ENCODE data around the gene QRSL1. TPM values are rescaled to one million over a fixed set of nuclear protein-coding genes. Genes with fewer than 3 reads are reported as not detected.

The QRSL1 gene
- total and polyA plus RNA-seq, 4 donors = 5.9 to 9.6 (median 7.0) TPM

DNA sequence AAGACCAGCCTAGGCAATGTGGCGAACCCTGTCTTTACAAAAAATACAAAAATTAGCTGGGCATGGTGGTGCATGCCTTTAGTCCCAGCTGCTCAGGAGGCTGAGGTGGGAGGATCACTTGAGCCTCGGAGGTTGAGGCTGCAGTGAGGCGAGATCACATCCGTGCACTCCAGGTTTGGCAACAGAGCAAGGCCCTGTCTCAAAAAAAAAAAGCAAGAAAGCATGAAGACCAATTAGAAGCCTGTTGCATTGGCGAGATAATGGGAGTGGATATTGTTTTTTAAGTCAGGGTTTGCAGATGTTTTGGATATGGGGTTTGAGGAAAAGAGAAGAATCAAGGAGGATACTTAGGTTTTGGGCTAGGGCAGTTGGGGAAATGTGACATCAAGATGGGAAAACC lies 5.2 kb downstream of the QRSL1 start (continued):
- TF ChIP-seq, protein P1, sequence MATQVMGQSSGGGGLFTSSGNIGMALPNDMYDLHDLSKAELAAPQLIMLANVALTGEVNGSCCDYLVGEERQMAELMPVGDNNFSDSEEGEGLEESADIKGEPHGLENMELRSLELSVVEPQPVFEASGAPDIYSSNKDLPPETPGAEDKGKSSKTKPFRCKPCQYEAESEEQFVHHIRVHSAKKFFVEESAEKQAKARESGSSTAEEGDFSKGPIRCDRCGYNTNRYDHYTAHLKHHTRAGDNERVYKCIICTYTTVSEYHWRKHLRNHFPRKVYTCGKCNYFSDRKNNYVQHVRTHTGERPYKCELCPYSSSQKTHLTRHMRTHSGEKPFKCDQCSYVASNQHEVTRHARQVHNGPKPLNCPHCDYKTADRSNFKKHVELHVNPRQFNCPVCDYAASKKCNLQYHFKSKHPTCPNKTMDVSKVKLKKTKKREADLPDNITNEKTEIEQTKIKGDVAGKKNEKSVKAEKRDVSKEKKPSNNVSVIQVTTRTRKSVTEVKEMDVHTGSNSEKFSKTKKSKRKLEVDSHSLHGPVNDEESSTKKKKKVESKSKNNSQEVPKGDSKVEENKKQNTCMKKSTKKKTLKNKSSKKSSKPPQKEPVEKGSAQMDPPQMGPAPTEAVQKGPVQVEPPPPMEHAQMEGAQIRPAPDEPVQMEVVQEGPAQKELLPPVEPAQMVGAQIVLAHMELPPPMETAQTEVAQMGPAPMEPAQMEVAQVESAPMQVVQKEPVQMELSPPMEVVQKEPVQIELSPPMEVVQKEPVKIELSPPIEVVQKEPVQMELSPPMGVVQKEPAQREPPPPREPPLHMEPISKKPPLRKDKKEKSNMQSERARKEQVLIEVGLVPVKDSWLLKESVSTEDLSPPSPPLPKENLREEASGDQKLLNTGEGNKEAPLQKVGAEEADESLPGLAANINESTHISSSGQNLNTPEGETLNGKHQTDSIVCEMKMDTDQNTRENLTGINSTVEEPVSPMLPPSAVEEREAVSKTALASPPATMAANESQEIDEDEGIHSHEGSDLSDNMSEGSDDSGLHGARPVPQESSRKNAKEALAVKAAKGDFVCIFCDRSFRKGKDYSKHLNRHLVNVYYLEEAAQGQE (IDR thresholded peaks at IDR 0.05) = no peak

DNA sequence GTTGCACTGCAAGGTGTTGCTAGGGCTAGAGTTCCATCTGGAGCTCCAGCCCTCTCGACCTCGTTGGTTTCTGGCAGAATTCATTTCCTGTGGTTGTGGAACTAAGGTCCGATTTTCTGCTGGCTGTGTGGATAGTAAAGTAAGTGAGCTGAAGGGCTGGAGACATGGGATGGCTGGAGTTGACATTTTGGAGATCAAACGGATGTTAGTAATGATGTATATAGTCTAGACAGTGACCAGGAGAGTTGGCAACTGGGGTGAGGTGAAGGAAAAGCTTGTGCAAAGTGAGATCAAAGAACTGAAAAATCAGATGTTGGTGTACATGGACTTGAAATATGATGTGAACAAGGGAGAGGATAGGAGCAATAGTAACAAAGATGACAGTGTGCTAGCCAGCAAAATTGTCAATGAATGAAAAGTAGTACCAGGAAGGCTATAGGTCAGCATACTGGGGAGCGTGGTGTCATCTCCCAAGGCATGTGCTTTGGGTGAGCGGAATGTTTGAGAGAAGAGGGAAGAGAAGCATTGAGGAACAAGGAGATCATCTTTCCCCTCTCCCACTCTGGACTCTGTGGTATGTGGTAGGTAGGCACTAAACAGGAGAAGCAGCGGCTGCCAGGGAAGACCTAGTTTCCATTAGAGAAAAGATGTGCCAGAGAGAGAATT lies 7.8 kb downstream of the QRSL1 start:
- 75% methylated on average over 7 of the region's 7 CpGs for WGBS
- Histone ChIP-seq H3K9me3 (ENCODE audit: control insufficient read depth in 4 of 4, low read length in 3 of 4) (no peaks in the 10 kb centered on the region), H3K27me3 (ENCODE audit: control insufficient read depth in 4 of 4, insufficient read depth in 4 of 4, low read length in 3 of 4) (no peaks in the 10 kb centered on the region), H3K36me3 (ENCODE audit: control insufficient read depth in 4 of 4, insufficient read depth in 3 of 4, low read depth in 1 of 4, low read length in 3 of 4) (no peaks in the 10 kb centered on the region), H3K4me1 (ENCODE audit: control insufficient read depth in 4 of 4, insufficient read depth in 4 of 4, low read length in 3 of 4) (peaks cover 0 to 3% (median 0%) of the 10 kb centered on the region in 4 donors), H3K27ac (ENCODE audit: low read depth in 1 of 2, low read length in 2 of 2) (no peak overlapping the region), H3K4me3 (ENCODE audit: low read depth in 1 of 3, low read length in 3 of 3) (no peak overlapping the region), H3K9ac (ENCODE audit: low read depth in 1 of 2, low read length in 2 of 2) (no peak overlapping the region)
- no peak for TF ChIP-seq EGR1 (IDR thresholded peaks at IDR 0.05; ENCODE audit: low read depth in 2 of 2)
- no peak for TF ChIP-seq HNF4A (conservative IDR thresholded peaks at IDR 0.05)
- TF ChIP-seq, protein P2, sequence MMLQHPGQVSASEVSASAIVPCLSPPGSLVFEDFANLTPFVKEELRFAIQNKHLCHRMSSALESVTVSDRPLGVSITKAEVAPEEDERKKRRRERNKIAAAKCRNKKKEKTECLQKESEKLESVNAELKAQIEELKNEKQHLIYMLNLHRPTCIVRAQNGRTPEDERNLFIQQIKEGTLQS (IDR thresholded peaks at IDR 0.05) = no peak
- TF ChIP-seq, protein P3, sequence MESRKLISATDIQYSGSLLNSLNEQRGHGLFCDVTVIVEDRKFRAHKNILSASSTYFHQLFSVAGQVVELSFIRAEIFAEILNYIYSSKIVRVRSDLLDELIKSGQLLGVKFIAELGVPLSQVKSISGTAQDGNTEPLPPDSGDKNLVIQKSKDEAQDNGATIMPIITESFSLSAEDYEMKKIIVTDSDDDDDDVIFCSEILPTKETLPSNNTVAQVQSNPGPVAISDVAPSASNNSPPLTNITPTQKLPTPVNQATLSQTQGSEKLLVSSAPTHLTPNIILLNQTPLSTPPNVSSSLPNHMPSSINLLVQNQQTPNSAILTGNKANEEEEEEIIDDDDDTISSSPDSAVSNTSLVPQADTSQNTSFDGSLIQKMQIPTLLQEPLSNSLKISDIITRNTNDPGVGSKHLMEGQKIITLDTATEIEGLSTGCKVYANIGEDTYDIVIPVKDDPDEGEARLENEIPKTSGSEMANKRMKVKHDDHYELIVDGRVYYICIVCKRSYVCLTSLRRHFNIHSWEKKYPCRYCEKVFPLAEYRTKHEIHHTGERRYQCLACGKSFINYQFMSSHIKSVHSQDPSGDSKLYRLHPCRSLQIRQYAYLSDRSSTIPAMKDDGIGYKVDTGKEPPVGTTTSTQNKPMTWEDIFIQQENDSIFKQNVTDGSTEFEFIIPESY (IDR thresholded peaks at IDR 0.05) = no peak
- no peak for TF ChIP-seq FOXA2 (IDR thresholded peaks at IDR 0.05)
- TF ChIP-seq NR2F2 (IDR thresholded peaks at IDR 0.05) = no peak
- TF ChIP-seq GABPA (IDR thresholded peaks at IDR 0.05 in 1 of 2, conservative IDR thresholded peaks at IDR 0.05 in 1 of 2) = no peak
- no peak for TF ChIP-seq YY1 (IDR thresholded peaks at IDR 0.05)
- no peak for DNase-seq (ENCODE audit: low spot score)

DNA sequence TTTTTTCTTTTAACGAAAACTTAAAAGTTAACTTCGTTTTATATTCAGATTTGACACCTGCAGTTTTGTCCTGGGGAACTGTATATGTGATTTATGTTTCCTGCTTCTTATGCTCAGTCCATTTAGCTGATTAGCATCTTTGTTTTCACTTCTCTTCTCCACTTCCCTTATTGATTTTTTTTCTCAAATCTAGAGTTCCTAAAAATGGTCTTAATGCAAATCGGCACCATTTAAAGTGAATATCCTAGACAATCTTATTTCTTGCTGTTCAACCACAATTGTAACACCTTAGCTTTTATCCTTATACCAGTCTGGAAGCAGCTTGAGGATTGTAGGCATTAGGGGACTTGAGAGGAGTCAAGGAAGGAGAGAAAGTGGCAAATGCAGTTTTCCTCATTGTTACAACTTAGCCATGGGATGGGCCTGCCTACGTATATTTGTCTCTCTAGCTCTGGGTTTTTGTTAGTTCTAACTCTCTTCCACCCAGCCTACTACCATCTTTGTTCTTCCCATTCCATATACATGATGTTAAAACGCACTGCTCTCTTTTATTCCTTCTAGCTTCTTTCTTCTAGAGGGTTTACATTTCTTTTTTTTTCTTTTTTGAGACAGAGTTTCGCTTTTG lies 8.5 kb downstream of the QRSL1 start:
- DNase-seq (ENCODE audit: low spot score) = no peak
- 85% methylated on average over 6 of the region's 6 CpGs for WGBS
- peaks cover 0 to 6% (median 4%) of the 10 kb centered on the region in 4 donors for H3K36me3 ChIP-seq (ENCODE audit: control insufficient read depth in 4 of 4, insufficient read depth in 3 of 4, low read depth in 1 of 4, low read length in 3 of 4)
- H3K27ac ChIP-seq (ENCODE audit: low read depth in 1 of 2, low read length in 2 of 2) = no peak overlapping the region
- no peak overlapping the region for H3K4me3 ChIP-seq (ENCODE audit: low read depth in 1 of 3, low read length in 3 of 3)
- H3K9ac ChIP-seq (ENCODE audit: low read depth in 1 of 2, low read length in 2 of 2) = no peak overlapping the region
- no peaks in the 10 kb centered on the region for H3K27me3 ChIP-seq (ENCODE audit: control insufficient read depth in 4 of 4, insufficient read depth in 4 of 4, low read length in 3 of 4)
- H3K4me1 ChIP-seq (ENCODE audit: control insufficient read depth in 4 of 4, insufficient read depth in 4 of 4, low read length in 3 of 4) = peaks cover 0 to 3% (median 0%) of the 10 kb centered on the region in 4 donors
- H3K9me3 ChIP-seq (ENCODE audit: control insufficient read depth in 4 of 4, low read length in 3 of 4) = no peaks in the 10 kb centered on the region
- TF ChIP-seq, protein P4, sequence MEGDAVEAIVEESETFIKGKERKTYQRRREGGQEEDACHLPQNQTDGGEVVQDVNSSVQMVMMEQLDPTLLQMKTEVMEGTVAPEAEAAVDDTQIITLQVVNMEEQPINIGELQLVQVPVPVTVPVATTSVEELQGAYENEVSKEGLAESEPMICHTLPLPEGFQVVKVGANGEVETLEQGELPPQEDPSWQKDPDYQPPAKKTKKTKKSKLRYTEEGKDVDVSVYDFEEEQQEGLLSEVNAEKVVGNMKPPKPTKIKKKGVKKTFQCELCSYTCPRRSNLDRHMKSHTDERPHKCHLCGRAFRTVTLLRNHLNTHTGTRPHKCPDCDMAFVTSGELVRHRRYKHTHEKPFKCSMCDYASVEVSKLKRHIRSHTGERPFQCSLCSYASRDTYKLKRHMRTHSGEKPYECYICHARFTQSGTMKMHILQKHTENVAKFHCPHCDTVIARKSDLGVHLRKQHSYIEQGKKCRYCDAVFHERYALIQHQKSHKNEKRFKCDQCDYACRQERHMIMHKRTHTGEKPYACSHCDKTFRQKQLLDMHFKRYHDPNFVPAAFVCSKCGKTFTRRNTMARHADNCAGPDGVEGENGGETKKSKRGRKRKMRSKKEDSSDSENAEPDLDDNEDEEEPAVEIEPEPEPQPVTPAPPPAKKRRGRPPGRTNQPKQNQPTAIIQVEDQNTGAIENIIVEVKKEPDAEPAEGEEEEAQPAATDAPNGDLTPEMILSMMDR (IDR thresholded peaks at IDR 0.05; ENCODE audit: low read depth, low read length, missing input control) = no peak
- no peak for TF ChIP-seq HNF4G (IDR thresholded peaks at IDR 0.05)
- TF ChIP-seq RAD21 (IDR thresholded peaks at IDR 0.05) = no peak
- no peak for TF ChIP-seq NR2F2 (IDR thresholded peaks at IDR 0.05)
- TF ChIP-seq EGR1 (IDR thresholded peaks at IDR 0.05; ENCODE audit: low read depth in 2 of 2) = no peak
- TF ChIP-seq FOXA1 (IDR thresholded peaks at IDR 0.05) = no peak
- TF ChIP-seq FOXA2 (IDR thresholded peaks at IDR 0.05) = no peak
- TF ChIP-seq, protein P5, sequence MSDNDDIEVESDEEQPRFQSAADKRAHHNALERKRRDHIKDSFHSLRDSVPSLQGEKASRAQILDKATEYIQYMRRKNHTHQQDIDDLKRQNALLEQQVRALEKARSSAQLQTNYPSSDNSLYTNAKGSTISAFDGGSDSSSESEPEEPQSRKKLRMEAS (IDR thresholded peaks at IDR 0.05) = no peak
- TF ChIP-seq, protein P1 (IDR thresholded peaks at IDR 0.05) = no peak
- TF ChIP-seq TAF1 (conservative IDR thresholded peaks at IDR 0.05) = no peak
- no peak for TF ChIP-seq GABPA (IDR thresholded peaks at IDR 0.05 in 1 of 2, conservative IDR thresholded peaks at IDR 0.05 in 1 of 2)
- no peak for TF ChIP-seq SP1 (IDR thresholded peaks at IDR 0.05)

Data from liver (tissue), 9 donors.